ENCODE measurements around the gene C22orf31. TPM values are rescaled to one million over a fixed set of nuclear protein-coding genes. Genes with fewer than 3 reads are reported as not detected.

Gene C22orf31
- total RNA-seq, 2 donors from 2014 or later: not detected

- no peak overlapping the region for H3K4me3 ChIP-seq
- TF ChIP-seq POLR2A (IDR thresholded peaks at IDR 0.05): no peak
- TF ChIP-seq CTCF (IDR thresholded peaks at IDR 0.05): no peak
- 73 to 77% methylated on average over 7 of the region's 7 CpGs for WGBS, 2 donors
- H3K27me3 ChIP-seq: no peaks in the 10 kb centered on the region
- intact Hi-C loops (cut with DNase I): loop anchor here (10.0 kb wide), 1 partner anchor 194 kb away; no protein-coding TSS in a partner anchor
- ATAC-seq: no peak
- no peaks in the 10 kb centered on the region for H3K36me3 ChIP-seq (replicated peaks in 1 of 2; ENCODE audit: insufficient read depth in 1 of 2, low read depth in 2 of 2)
- DNase-seq: no peak
- no peaks in the 10 kb centered on the region for H3K4me1 ChIP-seq
- no peaks in the 10 kb centered on the region for H3K9me3 ChIP-seq
- H3K27ac ChIP-seq: no peak overlapping the region
Observed at GRCh38 chr22:29060931-29061330, 700 bp downstream of the C22orf31 start.

GRCh38 chr22:29060251-29060869, 1.3 kb downstream of the C22orf31 start:
- intact Hi-C loops (cut with DNase I): loop anchor here (10.0 kb wide), 1 partner anchor 194 kb away; no protein-coding TSS in a partner anchor
- whole genome bisulfite sequencing, 2 donors: 74 to 84% methylated on average over 12 of the region's 12 CpGs
- H3K36me3 ChIP-seq (replicated peaks in 1 of 2; ENCODE audit: insufficient read depth in 1 of 2, low read depth in 2 of 2): no peaks in the 10 kb centered on the region
- H3K4me3 ChIP-seq: no peak overlapping the region
- no peak for TF ChIP-seq CTCF (IDR thresholded peaks at IDR 0.05)
- no peak for TF ChIP-seq POLR2A (IDR thresholded peaks at IDR 0.05)
- no peaks in the 10 kb centered on the region for H3K27me3 ChIP-seq
- no peaks in the 10 kb centered on the region for H3K4me1 ChIP-seq
- H3K9me3 ChIP-seq: no peaks in the 10 kb centered on the region
- no peak for DNase-seq
- no peak overlapping the region for H3K27ac ChIP-seq
- no peak for ATAC-seq

GRCh38 chr22:29056472-29056871, 5.2 kb downstream of the C22orf31 start:
- no peak overlapping the region for H3K4me3 ChIP-seq
- WGBS, 2 donors: 92 to 93% methylated on average over 3 of the region's 3 CpGs
- intact Hi-C loops (cut with DNase I): no loop called here

GRCh38 chr22:29055192-29055830, 6.3 kb downstream of the C22orf31 start:
- WGBS, 2 donors: 67 to 70% methylated on average over 13 to 14 of the region's 14 CpGs
- H3K27me3 ChIP-seq: no peaks in the 10 kb centered on the region
- ATAC-seq (no peak), DNase-seq (no peak)
- H3K4me3 ChIP-seq: no peak overlapping the region
- intact Hi-C loops (cut with DNase I): no loop called here
- no peak overlapping the region for H3K27ac ChIP-seq
- TF ChIP-seq CTCF (IDR thresholded peaks at IDR 0.05): no peak
- TF ChIP-seq POLR2A (IDR thresholded peaks at IDR 0.05): no peak
- H3K36me3 ChIP-seq (replicated peaks in 1 of 2; ENCODE audit: insufficient read depth in 1 of 2, low read depth in 2 of 2): peaks cover 0 to 1% of the 10 kb centered on the region in 2 donors
- no peaks in the 10 kb centered on the region for H3K4me1 ChIP-seq
- H3K9me3 ChIP-seq: no peaks in the 10 kb centered on the region

More at GRCh38 chr22:29056472-29056871, 5.2 kb downstream of the C22orf31 start:
- TF ChIP-seq POLR2A (IDR thresholded peaks at IDR 0.05) (no peak), CTCF (IDR thresholded peaks at IDR 0.05) (no peak)
- DNase-seq: no peak
- Histone ChIP-seq H3K36me3 (replicated peaks in 1 of 2; ENCODE audit: insufficient read depth in 1 of 2, low read depth in 2 of 2) (no peaks in the 10 kb centered on the region), H3K4me1 (no peaks in the 10 kb centered on the region), H3K27ac (no peak overlapping the region), H3K27me3 (no peaks in the 10 kb centered on the region), H3K9me3 (no peaks in the 10 kb centered on the region)
- no peak for ATAC-seq
